Ovary (tissue), 3 donors: ENCODE results near the gene EEIG1.

ENCODE experiments used
- CTCF ChIP-seq, 3 donors: fragments of 450-650 bp in 2 of 3; fragments of 200-600 bp in 1 of 3; IDR thresholded peaks; one replicate each; pipeline versions ENCODE4 v1.5.1 to v1.8.0; 2016 to 2022; ENCODE audit warnings: antibody characterized with exemption in 3 of 3, mild to moderate bottlenecking in 1 of 3
- POLR2A ChIP-seq: fragments of 450-650 bp; IDR thresholded peaks from one replicate; pipeline ENCODE4 v1.6.1; 2017; ENCODE audit warnings: antibody characterized with exemption, mild to moderate bottlenecking, moderate library complexity
- donor health status: DM: no; HTN: no; CAD: no.

GRCh38 chr9:127937388-127938297, 43.1 kb downstream of the EEIG1 start, which contains the start of gene DPM2:
- TF ChIP-seq POLR2A, result peak; percentile 49
- TF ChIP-seq CTCF (IDR thresholded peaks at IDR 0.05), result no peak
